ENCODE measurements around the gene MLH3.

DNA sequence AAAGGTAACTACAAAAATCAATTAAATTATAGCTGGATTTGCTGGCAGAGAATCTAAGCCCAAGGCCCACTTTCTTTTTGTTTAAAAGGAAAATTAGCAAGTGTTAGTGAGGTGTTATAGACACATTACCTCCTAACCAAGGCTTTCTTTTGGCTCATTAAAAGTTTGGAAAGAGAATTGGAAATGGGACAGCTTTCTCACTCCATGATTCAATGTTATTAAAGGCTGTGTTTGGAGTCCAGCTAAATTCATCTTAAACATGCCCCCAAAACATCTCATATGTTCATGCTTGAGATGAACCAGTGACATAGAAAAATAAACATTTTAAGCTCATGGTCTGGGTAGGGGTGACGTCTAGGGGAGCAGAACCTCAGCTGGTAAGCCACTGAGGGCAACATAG, 82.5 kb downstream of the MLH3 start:
- TF ChIP-seq, protein P1, sequence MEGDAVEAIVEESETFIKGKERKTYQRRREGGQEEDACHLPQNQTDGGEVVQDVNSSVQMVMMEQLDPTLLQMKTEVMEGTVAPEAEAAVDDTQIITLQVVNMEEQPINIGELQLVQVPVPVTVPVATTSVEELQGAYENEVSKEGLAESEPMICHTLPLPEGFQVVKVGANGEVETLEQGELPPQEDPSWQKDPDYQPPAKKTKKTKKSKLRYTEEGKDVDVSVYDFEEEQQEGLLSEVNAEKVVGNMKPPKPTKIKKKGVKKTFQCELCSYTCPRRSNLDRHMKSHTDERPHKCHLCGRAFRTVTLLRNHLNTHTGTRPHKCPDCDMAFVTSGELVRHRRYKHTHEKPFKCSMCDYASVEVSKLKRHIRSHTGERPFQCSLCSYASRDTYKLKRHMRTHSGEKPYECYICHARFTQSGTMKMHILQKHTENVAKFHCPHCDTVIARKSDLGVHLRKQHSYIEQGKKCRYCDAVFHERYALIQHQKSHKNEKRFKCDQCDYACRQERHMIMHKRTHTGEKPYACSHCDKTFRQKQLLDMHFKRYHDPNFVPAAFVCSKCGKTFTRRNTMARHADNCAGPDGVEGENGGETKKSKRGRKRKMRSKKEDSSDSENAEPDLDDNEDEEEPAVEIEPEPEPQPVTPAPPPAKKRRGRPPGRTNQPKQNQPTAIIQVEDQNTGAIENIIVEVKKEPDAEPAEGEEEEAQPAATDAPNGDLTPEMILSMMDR (optimal IDR thresholded peaks at IDR 0.05 in 1 of 3, IDR thresholded peaks at IDR 0.05 in 1 of 3, conservative IDR thresholded peaks at IDR 0.05 in 1 of 3; ENCODE audit: extremely low read depth in 1 of 3, insufficient read depth in 2 of 3, low read length in 3 of 3): no peak
- TF ChIP-seq EZH2 (IDR thresholded peaks at IDR 0.05; ENCODE audit: low read length): no peak

Measured in keratinocyte (primary cell).